IMR-90 (cell line): ENCODE data around the gene TRMT1. TPM values are rescaled to one million over a fixed set of nuclear protein-coding genes. Genes with fewer than 3 reads are reported as not detected.

Experiments used
- ATAC-seq: fragments of 200-7000 bp; cut with Tn5 transposase; 2 replicates; pipeline ENCODE4 v1.9.1; 2020; ENCODE audit warnings: low read depth, mild to moderate bottlenecking, moderate library complexity
- BruUV-seq: library from RNA; stranded (reverse); fragments of 400-500 nt; replicated peaks from 2 replicates; lab custom pipeline; 2021; lab: Mats Ljungman, UMichigan
- CTCF ChIA-PET: fragments of 300-600 bp; formaldehyde crosslinking; extraction: SDS; loops from one replicate; lab custom pipeline; 2021; ENCODE audit warnings: antibody characterized with exemption; lab: Yijun Ruan, JAX
- POLR2A ChIA-PET: fragments of 300-600 bp; sonication (Branson Sonifier 250); formaldehyde crosslinking; loops from one replicate; lab custom pipeline; 2022; ENCODE audit warnings: antibody characterized with exemption; ENCODE audit not compliant: unreplicated experiment; lab: Charles Lee
- DNase-seq: peaks from one replicate; pipeline ENCODE4 v3.0.0; 2013
- H2AFZ ChIP-seq: replicated peaks from 2 replicates; pipeline ENCODE3; 2013; ENCODE audit warnings: low read length, mild to moderate bottlenecking; ENCODE audit not compliant: poor library complexity
- H2AK5ac ChIP-seq: 2 replicates; pipeline ENCODE4 v1.6.1; 2013; ENCODE audit warnings: low read depth, low read length, inconsistent platforms
- H2AK9ac ChIP-seq: replicated peaks from 2 replicates; pipeline ENCODE3; 2013; ENCODE audit warnings: mild to moderate bottlenecking, low read depth, low read length, moderate library complexity; ENCODE audit not compliant: poor library complexity
- H2BK120ac ChIP-seq: 2 replicates; pipeline ENCODE4 v1.6.1; 2013; ENCODE audit warnings: low read depth, low read length, inconsistent platforms
- H2BK15ac ChIP-seq: 3 replicates; pipeline ENCODE4 v1.6.1; 2013; ENCODE audit warnings: low read depth, low read length, inconsistent platforms
- H2BK20ac ChIP-seq: 2 replicates; pipeline ENCODE4 v1.6.1; 2013; ENCODE audit warnings: low read depth, mild to moderate bottlenecking, inconsistent platforms, low read length, moderate library complexity
- H2BK5ac ChIP-seq: 2 replicates; pipeline ENCODE4 v1.6.1; 2013; ENCODE audit warnings: mild to moderate bottlenecking, low read depth, low read length, inconsistent platforms; ENCODE audit not compliant: poor library complexity, severe bottlenecking
- H3K14ac ChIP-seq: replicated peaks from 2 replicates; pipeline ENCODE4 v1.6.1; 2013; ENCODE audit warnings: low read depth, low read length, inconsistent platforms
- H3K18ac ChIP-seq: 2 replicates; pipeline ENCODE4 v1.6.1; 2013; ENCODE audit warnings: low read depth, low read length, control low read depth
- H3K23ac ChIP-seq: 2 replicates; pipeline ENCODE4 v1.6.1; 2013; ENCODE audit warnings: low read depth, low read length, inconsistent platforms
- H3K27ac ChIP-seq: 2 replicates; pipeline ENCODE4 v1.5.1; 2013; ENCODE audit warnings: mild to moderate bottlenecking, control low read depth, low read length; ENCODE audit not compliant: insufficient read depth
- H3K27me3 ChIP-seq: 2 replicates; pipeline ENCODE4 v1.6.1; 2013; ENCODE audit warnings: low read length; ENCODE audit not compliant: control insufficient read depth, insufficient read depth
- H3K36me3 ChIP-seq: 2 replicates; pipeline ENCODE4 v1.6.1; 2013; ENCODE audit warnings: low read length, mixed read lengths; ENCODE audit not compliant: control insufficient read depth, insufficient read depth
- H3K4ac ChIP-seq: 2 replicates; pipeline ENCODE4 v1.6.1; 2013; ENCODE audit warnings: low read depth, low read length, inconsistent platforms
- H3K4me1 ChIP-seq: 2 replicates; pipeline ENCODE4 v1.6.1; 2013; ENCODE audit warnings: low read length, mixed read lengths; ENCODE audit not compliant: control insufficient read depth, insufficient read depth
- H3K4me2 ChIP-seq: 2 replicates; pipeline ENCODE4 v1.6.1; 2013; ENCODE audit warnings: low read depth, mild to moderate bottlenecking, control low read depth, low read length, moderate library complexity
- H3K4me3 ChIP-seq: 2 replicates; pipeline ENCODE4 v1.5.1; 2013; ENCODE audit warnings: low read depth, mild to moderate bottlenecking, control low read depth, low read length, moderate library complexity; ENCODE audit not compliant: insufficient read depth
- H3K56ac ChIP-seq: 2 replicates; pipeline ENCODE4 v1.6.1; 2013; ENCODE audit warnings: low read length, inconsistent platforms; ENCODE audit not compliant: insufficient read depth; ENCODE audit errors: extremely low read depth
- H3K79me1 ChIP-seq, 2 experiments: 2 replicates each; pipeline ENCODE4 v1.6.1; 2013; ENCODE audit warnings: low read length in 2 of 2, inconsistent platforms in 1 of 2, low read depth in 1 of 2
- H3K9ac ChIP-seq: 2 replicates; pipeline ENCODE4 v1.6.1; 2013; ENCODE audit warnings: low read depth, low read length, control low read depth
- H3K9me1 ChIP-seq: 2 replicates; pipeline ENCODE4 v1.6.1; 2013; ENCODE audit warnings: low read length, inconsistent platforms; ENCODE audit not compliant: insufficient read depth
- H3K9me3 ChIP-seq: 2 replicates; pipeline ENCODE4 v1.6.1; 2013; ENCODE audit warnings: low read length; ENCODE audit not compliant: control insufficient read depth, insufficient read depth
- H4K20me1 ChIP-seq: 2 replicates; pipeline ENCODE4 v1.6.1; 2013; ENCODE audit warnings: low read length, inconsistent platforms; ENCODE audit not compliant: insufficient read depth
- H4K5ac ChIP-seq: 2 replicates; pipeline ENCODE4 v1.6.1; 2013; ENCODE audit warnings: mild to moderate bottlenecking, low read depth, low read length, control low read depth
- H4K8ac ChIP-seq, 2 experiments: 2 replicates each; pipeline ENCODE4 v1.6.1; 2013; ENCODE audit warnings: low read depth in 2 of 2, low read length in 2 of 2, control low read depth in 1 of 2, inconsistent platforms in 1 of 2
- H4K91ac ChIP-seq: 2 replicates; pipeline ENCODE4 v1.6.1; 2013; ENCODE audit warnings: low read depth, low read length, inconsistent platforms; ENCODE audit not compliant: insufficient read depth
- CHD1 ChIP-seq: IDR thresholded peaks from 2 replicates; pipeline ENCODE4 v1.6.1; 2012; ENCODE audit warnings: low read depth, low read length, improper control_type of control experiment
- CTCF ChIP-seq: conservative IDR thresholded peaks from 2 replicates; pipeline ENCODE4 v1.5.1; 2012; ENCODE audit warnings: mild to moderate bottlenecking, low read depth, low read length, improper control_type of control experiment
- RAD21 ChIP-seq: IDR thresholded peaks from 2 replicates; pipeline ENCODE4 v1.6.1; 2012; ENCODE audit warnings: low read length, improper control_type of control experiment
- RCOR1 ChIP-seq: IDR thresholded peaks from 2 replicates; pipeline ENCODE4 v1.6.1; 2012; ENCODE audit warnings: mild to moderate bottlenecking, low read length, improper control_type of control experiment; ENCODE audit not compliant: insufficient replicate concordance
- WGBS, 2 experiments: methylation state at CpG; one replicate each; pipeline versions ENCODE4 v1.1.5 to v1.1.7; 2013; ENCODE audit warnings: missing lambda C conversion rate in 2 of 2; ENCODE audit not compliant: insufficient read length in 1 of 2; ENCODE audit errors: extremely low coverage in 2 of 2; 5-methylcytosine and 5-hydroxymethylcytosine counted together
- dilution Hi-C: fragments of 300-500 bp; cut with HindIII; formaldehyde crosslinking; loops from one replicate; pipeline ENCODE4 v1.14.3; 2018; ENCODE audit warnings: low sequenced_read_pairs; ENCODE audit not compliant: unreplicated experiment
- in situ Hi-C: fragments of 300-500 bp; cut with MboI; formaldehyde crosslinking; loops from 3 replicates; pipeline ENCODE4 v1.14.3; 2019; ENCODE audit warnings: low sequenced_read_pairs, inconsistent platforms, mixed read lengths
- intact Hi-C: fragments of 100-400 bp; cut with micrococcal nuclease; formaldehyde crosslinking; loops from 2 replicates; pipeline ENCODE4 v1.10.0; 2022
- polyA plus RNA-seq, 3 experiments: library from polyadenylated mRNA; depleted of rRNA; stranded (reverse); fragments of >200 nt; gene quantifications; 2 replicates each; pipeline ENCODE4 v1.2.3, GENCODE V29; 2012; ENCODE audit warnings: low replicate concordance in 1 of 3
- total RNA-seq: library from RNA; depleted of rRNA; stranded (reverse); fragments of >200 nt; gene quantifications from 2 replicates; pipeline ENCODE4 v1.2.3, GENCODE V29; 2012

Gene TRMT1
- total and polyA plus RNA-seq, 2 of the 4 experiments (the other 2 are of a cell fraction): 28.3 to 56.0 TPM

GRCh38 chr19:13069415-13070359, 46.9 kb downstream of the TRMT1 start:
- H2AFZ ChIP-seq: no peak overlapping the region
- no peak overlapping the region for H3K56ac ChIP-seq
- ChIA-PET POLR2A (no interaction called here), CTCF (no interaction called here)
- H2BK5ac ChIP-seq: no peak overlapping the region
- peaks cover 2% of the 10 kb centered on the region; the same call in 1 of the 2 replicates for H3K4me1 ChIP-seq
- WGBS, 2 experiments: 75% methylated on average over 5 of the region's 20 CpGs; no CpG with 5 or more reads in 1 of the 2 experiments
- no peak overlapping the region for H3K4me3 ChIP-seq
- H2BK120ac ChIP-seq: no peak overlapping the region
- intact Hi-C loops: no loop called here
- H3K27ac ChIP-seq: no peak overlapping the region
- H4K91ac ChIP-seq: no peak overlapping the region
- no peak overlapping the region for H2BK20ac ChIP-seq
- no peak overlapping the region for H2BK15ac ChIP-seq
- no peaks in the 10 kb centered on the region for H3K9me3 ChIP-seq
- no peak overlapping the region for H3K4ac ChIP-seq
- H4K5ac ChIP-seq: no peak overlapping the region
- H2AK9ac ChIP-seq: no peak overlapping the region
- no peak for DNase-seq
- no peak overlapping the region for H4K8ac ChIP-seq
- ATAC-seq: peak; percentile 31
- peaks cover 23 to 62% of the 10 kb centered on the region in 2 experiments for H3K79me1 ChIP-seq
- no peaks in the 10 kb centered on the region for H3K9me1 ChIP-seq
- no peak overlapping the region for H3K18ac ChIP-seq
- H3K36me3 ChIP-seq: peaks cover 25% of the 10 kb centered on the region
- no peak overlapping the region for H3K9ac ChIP-seq
- BruUV-seq: no TSS peak
- no peak overlapping the region for H3K4me2 ChIP-seq
- no peaks in the 10 kb centered on the region for H3K27me3 ChIP-seq
- H3K14ac ChIP-seq: no peak overlapping the region
- dilution Hi-C loops: no loop called here
- in situ Hi-C loops: no loop called here
- no peak for TF ChIP-seq RAD21
- no peak for TF ChIP-seq RCOR1
- TF ChIP-seq CHD1: no peak
- TF ChIP-seq CTCF: no peak
- H3K23ac ChIP-seq: no peak overlapping the region
- peaks cover 34% of the 10 kb centered on the region for H4K20me1 ChIP-seq
- H2AK5ac ChIP-seq: no peak overlapping the region
